Measurements from ENCODE around the gene PTGDR2.

Gene PTGDR2

DNA sequence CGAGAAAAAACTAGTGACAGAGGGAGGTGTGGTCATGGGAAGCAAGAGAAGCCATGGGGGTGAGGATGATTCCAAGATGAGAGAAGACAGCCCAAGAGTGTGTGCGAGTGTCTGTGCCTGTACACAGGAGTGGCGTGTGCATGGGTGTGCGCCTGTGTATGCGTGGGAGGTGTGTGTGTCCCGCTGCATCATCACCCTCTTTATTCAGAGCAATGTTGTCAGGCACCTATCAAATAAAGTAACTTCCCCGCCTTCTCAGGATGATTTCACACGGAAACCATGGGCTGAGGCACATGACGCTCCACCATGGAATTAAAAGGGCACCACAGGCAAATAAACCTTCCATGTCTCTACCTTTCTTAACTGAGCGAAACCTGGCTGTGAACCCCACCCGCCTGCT lies 46.1 kb downstream of the PTGDR2 start:
- TF ChIP-seq SUZ12 (IDR thresholded peaks at IDR 0.05; ENCODE audit: extremely low read depth, insufficient read depth, insufficient read length), result no peak
- TF ChIP-seq YY1 (IDR thresholded peaks at IDR 0.05; ENCODE audit: insufficient read depth, insufficient read length), result no peak
- no peak for TF ChIP-seq ZNF274 (IDR thresholded peaks at IDR 0.05; ENCODE audit: low read depth, low read length)
- no peak for DNase-seq (ENCODE audit: low read depth, low spot score)
- H3K4me1 ChIP-seq (ENCODE audit: insufficient read depth, insufficient read length), result peaks cover 7% of the 10 kb centered on the region
- no peak overlapping the region for H3K9ac ChIP-seq (ENCODE audit: insufficient read length, low read depth)
- H3K4me3 ChIP-seq (ENCODE audit: insufficient read length, low read depth), result no peak overlapping the region
- H3K9me3 ChIP-seq (ENCODE audit: insufficient read depth, low read length), result no peaks in the 10 kb centered on the region
- no peaks in the 10 kb centered on the region for H3K36me3 ChIP-seq (ENCODE audit: insufficient read depth, insufficient read length, low read length)
- no peaks in the 10 kb centered on the region for H3K27me3 ChIP-seq (ENCODE audit: insufficient read depth, insufficient read length)

GRCh38 chr11:60809249-60809648 lies 46.5 kb downstream of the PTGDR2 start:
- TF ChIP-seq SUZ12 (IDR thresholded peaks at IDR 0.05; ENCODE audit: extremely low read depth, insufficient read depth, insufficient read length), result no peak
- no peak for TF ChIP-seq ZNF274 (IDR thresholded peaks at IDR 0.05; ENCODE audit: low read depth, low read length)
- TF ChIP-seq YY1 (IDR thresholded peaks at IDR 0.05; ENCODE audit: insufficient read depth, insufficient read length), result no peak
- H3K27me3 ChIP-seq (ENCODE audit: insufficient read depth, insufficient read length), result no peaks in the 10 kb centered on the region
- no peak overlapping the region for H3K9ac ChIP-seq (ENCODE audit: insufficient read length, low read depth)
- no peaks in the 10 kb centered on the region for H3K9me3 ChIP-seq (ENCODE audit: insufficient read depth, low read length)
- no peaks in the 10 kb centered on the region for H3K36me3 ChIP-seq (ENCODE audit: insufficient read depth, insufficient read length, low read length)
- no peak for DNase-seq (ENCODE audit: low read depth, low spot score)
- H3K4me1 ChIP-seq (ENCODE audit: insufficient read depth, insufficient read length), result peaks cover 7% of the 10 kb centered on the region
- H3K4me3 ChIP-seq (ENCODE audit: insufficient read length, low read depth), result no peak overlapping the region

- DNase-seq (ENCODE audit: low read depth, low spot score), result no peak
- Histone ChIP-seq H3K4me3 (ENCODE audit: insufficient read length, low read depth) (no peak overlapping the region), H3K27me3 (ENCODE audit: insufficient read depth, insufficient read length) (no peaks in the 10 kb centered on the region), H3K4me1 (ENCODE audit: insufficient read depth, insufficient read length) (no peaks in the 10 kb centered on the region), H3K36me3 (ENCODE audit: insufficient read depth, insufficient read length, low read length) (no peaks in the 10 kb centered on the region), H3K9me3 (ENCODE audit: insufficient read depth, low read length) (no peaks in the 10 kb centered on the region), H3K9ac (ENCODE audit: insufficient read length, low read depth) (no peak overlapping the region)
- TF ChIP-seq YY1 (IDR thresholded peaks at IDR 0.05; ENCODE audit: insufficient read depth, insufficient read length) (no peak), ZNF274 (IDR thresholded peaks at IDR 0.05; ENCODE audit: low read depth, low read length) (no peak), SUZ12 (IDR thresholded peaks at IDR 0.05; ENCODE audit: extremely low read depth, insufficient read depth, insufficient read length) (no peak)
Measured at GRCh38 chr11:60803273-60803936, 52.3 kb downstream of the PTGDR2 start.

DNA sequence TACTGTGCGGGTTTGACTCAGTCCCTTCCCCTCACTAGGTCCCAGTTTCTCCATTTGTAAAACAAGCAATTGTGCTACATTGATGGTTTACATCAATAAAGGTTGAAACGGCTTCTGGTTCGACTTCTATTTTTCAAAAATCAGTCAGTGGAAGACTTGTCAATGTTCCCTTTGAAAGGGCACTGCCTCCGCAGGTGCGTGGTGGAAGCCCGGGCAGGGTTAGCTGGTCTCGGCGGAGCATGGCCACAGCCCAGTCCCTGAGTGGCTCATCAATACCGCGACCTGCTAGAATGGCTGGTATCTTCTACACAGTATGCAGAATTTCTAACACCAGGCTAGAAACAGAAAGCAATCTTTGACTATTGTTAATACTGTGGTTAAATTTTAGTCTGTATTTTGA lies 54.6 kb downstream of the PTGDR2 start:
- Histone ChIP-seq H3K36me3 (ENCODE audit: insufficient read depth, insufficient read length, low read length) (no peaks in the 10 kb centered on the region), H3K9ac (ENCODE audit: insufficient read length, low read depth) (no peak overlapping the region), H3K27me3 (ENCODE audit: insufficient read depth, insufficient read length) (no peaks in the 10 kb centered on the region), H3K4me1 (ENCODE audit: insufficient read depth, insufficient read length) (no peaks in the 10 kb centered on the region), H3K9me3 (ENCODE audit: insufficient read depth, low read length) (no peaks in the 10 kb centered on the region), H3K4me3 (ENCODE audit: insufficient read length, low read depth) (no peak overlapping the region)
- DNase-seq (ENCODE audit: low read depth, low spot score), result no peak
- TF ChIP-seq ZNF274 (IDR thresholded peaks at IDR 0.05; ENCODE audit: low read depth, low read length), result no peak
- no peak for TF ChIP-seq YY1 (IDR thresholded peaks at IDR 0.05; ENCODE audit: insufficient read depth, insufficient read length)
- TF ChIP-seq SUZ12 (IDR thresholded peaks at IDR 0.05; ENCODE audit: extremely low read depth, insufficient read depth, insufficient read length), result no peak
